Hematopoietic multipotent progenitor cell treated with erythropoietin and hydrocortisone succinate and interleukin-3 and kit ligand, for 17 days (in vitro differentiated cells): ENCODE measurements around the gene PROZ.

Experiments
- DNase-seq: peaks from one replicate; pipeline ENCODE4 v3.0.0-alpha.2; 2015; ENCODE audit warnings: low spot score

PROZ gene

GRCh38 chr13:113205428-113205931, 47.0 kb downstream of the PROZ start:
- peak; percentile 40 for DNase-seq

GRCh38 chr13:113207460-113207859, 49.0 kb downstream of the PROZ start:
- peak; percentile 59 for DNase-seq

- DNase-seq = peak; percentile 72
Measured at GRCh38 chr13:113207890-113208420, 49.5 kb downstream of the PROZ start.

- DNase-seq = peak; percentile 95
Measured at GRCh38 chr13:113208421-113209335, 50.2 kb downstream of the PROZ start, which contains the start of gene PCID2. Gene PCID2, minus strand, starts transcription at chr13:113208669. Its CDS starts 35 bp downstream, at chr13:113208634.

- peak; percentile 87 for DNase-seq
Measured at GRCh38 chr13:113209336-113209758, 50.9 kb downstream of the PROZ start, which contains the start of gene CUL4A. Gene CUL4A, plus strand, starts transcription at chr13:113209613. Its CDS starts 15 bp downstream, at chr13:113209628.

GRCh38 chr13:113209759-113210421, 51.4 kb downstream of the PROZ start:
- peak; percentile 80 for DNase-seq

- DNase-seq = peak; percentile 41
Measured at GRCh38 chr13:113210833-113211232, 52.4 kb downstream of the PROZ start.

GRCh38 chr13:113211774-113212173, 53.3 kb downstream of the PROZ start:
- DNase-seq = peak; percentile 62

GRCh38 chr13:113216254-113217048, 58.0 kb downstream of the PROZ start:
- DNase-seq = peak; percentile 69

GRCh38 chr13:113218586-113218985, 60.1 kb downstream of the PROZ start:
- no peak for DNase-seq

GRCh38 chr13:113219256-113219940, 61.0 kb downstream of the PROZ start:
- DNase-seq = peak; percentile 85

- DNase-seq = peak; percentile 98
Measured at GRCh38 chr13:113220141-113220598, 61.7 kb downstream of the PROZ start.

- DNase-seq = no peak
Measured at GRCh38 chr13:113220877-113221276, 62.4 kb downstream of the PROZ start.
